Adipocyte (in vitro differentiated cells): ENCODE data around the gene POU3F2.

Experiments
- DNase-seq: peaks from one replicate; pipeline ENCODE4 v3.0.0-alpha.2; 2015; ENCODE audit warnings: low read depth
- H3K27me3 ChIP-seq: replicated peaks from 2 replicates; pipeline ENCODE4 v1.7.0; 2013; ENCODE audit warnings: mild to moderate bottlenecking, low read length, moderate library complexity; ENCODE audit not compliant: control insufficient read depth, insufficient read depth
- H3K36me3 ChIP-seq: 2 replicates; pipeline ENCODE4 v1.7.0; 2013; ENCODE audit warnings: low read length, mild to moderate bottlenecking, moderate library complexity; ENCODE audit not compliant: control insufficient read depth, insufficient read depth, severe bottlenecking
- H3K4me1 ChIP-seq: 2 replicates; pipeline ENCODE4 v1.7.0; 2013; ENCODE audit warnings: mild to moderate bottlenecking, low read length, moderate library complexity; ENCODE audit not compliant: control insufficient read depth, insufficient read depth
- H3K4me3 ChIP-seq: 2 replicates; pipeline ENCODE4 v1.7.0; 2013; ENCODE audit warnings: mild to moderate bottlenecking, low read length, moderate library complexity
- H3K9ac ChIP-seq: 2 replicates; pipeline ENCODE4 v1.7.0; 2013; ENCODE audit warnings: mild to moderate bottlenecking, low read length, moderate library complexity
- H3K9me3 ChIP-seq: 2 replicates; pipeline ENCODE4 v1.7.0; 2013; ENCODE audit warnings: mild to moderate bottlenecking, low read length, moderate library complexity; ENCODE audit not compliant: control insufficient read depth

POU3F2 gene

DNA sequence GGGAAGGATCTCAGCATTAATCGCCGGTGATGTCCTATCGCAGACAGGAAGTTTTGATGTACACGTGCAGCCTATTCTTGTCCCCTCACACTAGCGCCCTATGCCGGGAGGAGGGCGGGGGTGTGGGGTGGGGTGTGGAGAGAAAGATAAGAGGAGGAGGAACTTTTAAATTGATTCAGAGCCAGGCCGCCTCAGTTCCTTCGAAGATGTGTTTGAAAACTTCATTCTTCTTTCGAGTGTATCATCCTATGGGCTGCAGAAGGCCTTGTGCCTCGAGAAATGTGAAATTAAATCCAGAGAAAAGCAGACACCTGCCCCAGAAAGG, 2.5 kb upstream of the POU3F2 start:
- Histone ChIP-seq H3K27me3 (peaks cover 68% of the 10 kb centered on the region), H3K36me3 (no peaks in the 10 kb centered on the region), H3K9ac (no peak overlapping the region), H3K4me3 (peak overlapping the region; percentile 73), H3K9me3 (no peaks in the 10 kb centered on the region), H3K4me1 (peaks cover 20% of the 10 kb centered on the region)
- no peak for DNase-seq

DNA sequence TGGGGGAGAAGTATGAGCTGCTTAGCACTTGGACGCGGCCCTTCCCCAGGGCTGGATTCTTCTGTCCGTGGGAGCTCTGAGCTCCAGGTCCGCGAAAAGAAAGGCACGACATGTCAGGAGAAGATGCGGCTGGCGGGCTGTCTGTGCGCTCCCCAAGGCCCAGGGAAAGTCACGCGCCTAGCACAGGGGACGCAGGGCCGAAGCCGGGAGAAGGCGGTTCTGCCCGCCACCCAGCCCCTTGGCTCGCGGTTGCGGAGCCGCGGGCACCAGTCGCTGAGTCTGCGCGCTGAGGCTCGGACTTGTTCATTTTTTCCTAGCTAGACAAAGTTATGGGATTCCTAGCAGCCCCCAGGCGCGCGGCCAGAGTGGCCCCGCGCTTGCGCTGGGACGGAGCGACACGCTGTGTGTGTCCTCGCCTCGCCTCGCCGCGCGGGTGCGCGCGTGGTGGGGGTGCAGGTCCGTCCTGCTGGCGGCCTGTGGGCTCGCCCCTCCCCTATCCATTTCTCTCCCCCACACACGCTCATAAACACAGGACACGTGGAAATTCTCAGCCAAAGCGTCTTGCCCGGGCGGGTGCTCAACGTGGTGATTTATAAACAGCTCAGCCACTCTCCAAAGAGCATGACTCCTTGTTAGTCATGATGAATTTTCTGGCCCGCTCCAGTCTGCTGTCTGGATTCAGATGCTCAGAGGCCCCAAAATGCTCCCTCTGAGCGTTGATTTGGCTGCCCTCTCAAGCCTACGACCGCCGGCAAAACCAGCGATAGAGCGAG, 1.9 kb upstream of the POU3F2 start:
- DNase-seq: peak; percentile 54
- Histone ChIP-seq H3K36me3 (no peaks in the 10 kb centered on the region), H3K9ac (no peak overlapping the region), H3K4me3 (peak overlapping the region; percentile 73), H3K27me3 (peaks cover 68% of the 10 kb centered on the region), H3K9me3 (no peaks in the 10 kb centered on the region), H3K4me1 (peaks cover 20% of the 10 kb centered on the region)

DNA sequence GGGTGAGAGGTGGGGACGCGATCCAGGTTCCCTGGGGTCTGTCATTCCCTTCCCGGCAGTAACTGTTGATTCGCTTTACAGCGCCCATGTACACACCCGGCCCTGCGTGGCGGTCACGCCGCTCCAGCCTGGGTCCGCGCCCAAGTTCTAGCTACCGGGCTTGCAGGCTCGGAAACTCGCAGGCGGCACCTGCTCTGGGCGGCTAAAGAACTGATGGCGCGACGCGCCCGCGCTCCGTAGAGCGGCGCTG, 1.4 kb upstream of the POU3F2 start:
- no peaks in the 10 kb centered on the region for H3K9me3 ChIP-seq
- H3K4me1 ChIP-seq: peaks cover 20% of the 10 kb centered on the region
- H3K9ac ChIP-seq: no peak overlapping the region
- peaks cover 70% of the 10 kb centered on the region for H3K27me3 ChIP-seq
- peak overlapping the region; percentile 73 for H3K4me3 ChIP-seq
- no peaks in the 10 kb centered on the region for H3K36me3 ChIP-seq
- peak; percentile 38 for DNase-seq

DNA sequence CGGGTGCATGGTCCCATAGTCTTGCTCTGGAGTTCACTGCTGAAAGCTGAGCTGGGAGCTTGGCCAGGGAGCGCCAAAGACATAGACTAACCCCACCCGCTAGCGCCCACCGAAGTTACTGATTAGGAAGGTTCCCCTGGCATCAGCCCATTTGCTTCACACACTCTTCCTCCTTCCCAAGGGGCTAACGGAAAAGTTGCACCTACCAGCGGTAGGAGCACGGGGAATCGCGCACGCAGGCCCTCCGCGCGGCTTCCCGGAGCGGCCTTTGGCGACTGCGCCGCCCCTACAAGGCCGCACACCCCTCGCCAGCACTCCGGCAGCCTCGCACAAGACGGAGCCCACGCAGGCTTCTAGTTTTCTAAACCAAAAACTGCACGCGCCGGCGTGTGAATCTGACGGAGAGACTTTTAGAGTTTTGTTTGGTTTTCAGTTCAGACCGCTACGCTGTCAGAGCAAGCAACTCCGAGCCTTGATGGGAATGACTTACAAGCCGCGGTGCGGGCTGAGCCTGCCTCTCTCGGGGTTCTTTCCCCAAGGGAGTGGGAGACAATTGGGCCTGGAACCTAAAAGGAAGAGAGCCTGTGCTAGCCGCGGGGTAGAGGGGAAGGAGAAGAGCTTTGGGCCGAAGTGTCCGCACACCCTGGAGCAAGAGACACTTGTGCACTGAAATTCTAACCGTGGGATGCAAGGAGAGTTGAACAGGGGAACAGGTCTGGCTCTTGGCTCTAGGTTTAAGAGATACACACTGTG, 891 bp upstream of the POU3F2 start:
- H3K4me1 ChIP-seq: peaks cover 20% of the 10 kb centered on the region
- no peaks in the 10 kb centered on the region for H3K36me3 ChIP-seq
- no peaks in the 10 kb centered on the region for H3K9me3 ChIP-seq
- peak overlapping the region; percentile 73 for H3K4me3 ChIP-seq
- peak; percentile 42 for DNase-seq
- peaks cover 70% of the 10 kb centered on the region for H3K27me3 ChIP-seq
- H3K9ac ChIP-seq: no peak overlapping the region

DNA sequence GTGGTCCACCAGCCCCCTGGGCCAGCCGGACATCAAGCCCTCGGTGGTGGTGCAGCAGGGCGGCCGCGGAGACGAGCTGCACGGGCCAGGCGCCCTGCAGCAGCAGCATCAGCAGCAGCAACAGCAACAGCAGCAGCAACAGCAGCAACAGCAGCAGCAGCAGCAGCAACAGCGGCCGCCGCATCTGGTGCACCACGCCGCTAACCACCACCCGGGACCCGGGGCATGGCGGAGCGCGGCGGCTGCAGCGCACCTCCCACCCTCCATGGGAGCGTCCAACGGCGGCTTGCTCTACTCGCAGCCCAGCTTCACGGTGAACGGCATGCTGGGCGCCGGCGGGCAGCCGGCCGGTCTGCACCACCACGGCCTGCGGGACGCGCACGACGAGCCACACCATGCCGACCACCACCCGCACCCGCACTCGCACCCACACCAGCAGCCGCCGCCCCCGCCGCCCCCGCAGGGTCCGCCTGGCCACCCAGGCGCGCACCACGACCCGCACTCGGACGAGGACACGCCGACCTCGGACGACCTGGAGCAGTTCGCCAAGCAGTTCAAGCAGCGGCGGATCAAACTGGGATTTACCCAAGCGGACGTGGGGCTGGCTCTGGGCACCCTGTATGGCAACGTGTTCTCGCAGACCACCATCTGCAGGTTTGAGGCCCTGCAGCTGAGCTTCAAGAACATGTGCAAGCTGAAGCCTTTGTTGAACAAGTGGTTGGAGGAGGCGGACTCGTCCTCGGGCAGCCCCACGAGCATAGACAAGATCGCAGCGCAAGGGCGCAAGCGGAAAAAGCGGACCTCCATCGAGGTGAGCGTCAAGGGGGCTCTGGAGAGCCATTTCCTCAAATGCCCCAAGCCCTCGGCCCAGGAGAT, 1.0 kb downstream of the POU3F2 start:
- Histone ChIP-seq H3K9ac (no peak overlapping the region), H3K4me1 (peaks cover 20% of the 10 kb centered on the region), H3K27me3 (peaks cover 72% of the 10 kb centered on the region), H3K9me3 (no peaks in the 10 kb centered on the region), H3K36me3 (no peaks in the 10 kb centered on the region), H3K4me3 (no peak overlapping the region)
- no peak for DNase-seq

DNA sequence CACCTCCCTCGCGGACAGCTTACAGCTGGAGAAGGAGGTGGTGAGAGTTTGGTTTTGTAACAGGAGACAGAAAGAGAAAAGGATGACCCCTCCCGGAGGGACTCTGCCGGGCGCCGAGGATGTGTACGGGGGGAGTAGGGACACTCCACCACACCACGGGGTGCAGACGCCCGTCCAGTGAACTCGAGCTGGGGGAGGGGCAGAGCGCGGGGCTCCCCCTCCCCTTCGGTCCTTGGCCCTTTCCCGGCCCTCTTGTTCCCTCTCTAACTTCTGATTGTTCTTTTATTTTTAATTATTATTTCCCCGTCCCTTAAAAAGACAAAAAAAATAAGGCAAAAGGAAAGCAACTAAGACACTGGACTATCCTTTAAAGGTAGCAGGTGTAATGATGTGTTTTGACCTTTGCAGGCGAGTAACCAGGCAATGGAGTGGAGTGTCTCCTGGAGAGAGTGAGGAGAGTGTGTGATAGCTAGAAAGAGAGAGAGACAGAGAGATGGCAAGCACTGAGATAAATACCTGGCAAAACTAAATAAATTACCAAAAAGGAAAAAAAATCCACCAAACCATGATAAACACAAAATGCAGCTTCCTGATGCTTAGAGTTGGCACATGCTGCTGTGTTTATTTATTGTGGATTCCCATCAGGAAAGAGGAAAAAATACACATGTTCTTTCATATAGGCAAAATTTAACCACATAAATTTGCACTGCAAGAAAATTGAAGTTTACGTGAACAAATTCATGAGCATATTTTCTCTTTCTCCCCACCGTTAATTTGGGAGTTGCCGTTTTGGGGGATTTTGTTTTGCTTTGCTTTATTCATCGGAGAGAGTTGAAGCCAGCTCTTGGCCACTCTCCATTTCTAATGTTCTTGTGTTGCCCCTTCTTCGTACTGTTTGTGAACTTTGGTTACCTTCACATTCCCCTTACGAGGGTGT, 1.9 kb downstream of the POU3F2 start:
- DNase-seq: no peak
- H3K27me3 ChIP-seq: peaks cover 72% of the 10 kb centered on the region

DNA sequence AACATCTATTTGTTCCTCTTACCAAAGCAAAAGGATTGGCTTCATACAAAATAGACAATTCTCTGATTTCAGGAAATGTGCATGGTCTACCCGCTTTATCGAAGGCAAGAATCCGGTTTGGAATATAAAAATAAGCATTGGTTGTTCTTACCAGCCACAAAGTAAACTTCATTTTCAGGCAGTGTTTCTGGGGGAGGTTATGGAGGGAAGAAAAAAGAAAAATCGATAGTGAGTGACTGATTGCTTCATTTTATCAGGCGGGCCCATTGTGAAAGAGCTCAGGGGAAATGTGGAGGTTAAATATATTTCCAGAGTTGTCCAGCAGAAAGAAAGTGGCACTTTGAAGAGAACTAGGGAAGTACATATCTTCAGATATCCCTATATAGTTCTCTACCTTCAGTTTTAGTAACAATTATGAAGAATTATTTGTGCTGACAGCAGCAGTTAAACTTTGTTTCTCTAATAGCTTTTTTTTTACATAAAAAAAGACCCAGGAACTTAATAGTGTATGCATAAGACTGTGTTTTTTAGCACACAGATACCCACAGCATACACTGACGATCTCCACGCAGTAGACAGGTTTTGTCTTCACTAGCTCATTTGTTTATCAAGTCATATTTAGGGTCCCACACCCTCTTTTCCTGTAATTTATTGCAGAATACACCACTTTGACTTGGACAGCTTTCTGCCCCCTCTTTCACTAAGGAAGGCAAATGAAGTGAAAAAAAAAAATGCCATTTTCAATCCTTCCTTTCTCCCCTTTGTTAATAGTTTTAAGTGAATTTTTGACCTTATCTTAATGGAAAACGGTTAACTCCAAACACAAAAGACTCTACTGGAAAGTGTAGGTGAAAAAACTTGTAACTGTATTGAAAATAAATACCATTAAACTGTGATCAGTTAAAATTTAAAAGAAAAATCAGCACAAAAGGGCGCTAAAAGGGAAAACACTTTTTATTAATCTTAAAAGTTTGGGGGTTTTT, 2.9 kb downstream of the POU3F2 start:
- Histone ChIP-seq H3K9me3 (no peaks in the 10 kb centered on the region), H3K27me3 (peaks cover 72% of the 10 kb centered on the region), H3K9ac (no peak overlapping the region), H3K36me3 (no peaks in the 10 kb centered on the region), H3K4me1 (peaks cover 17% of the 10 kb centered on the region), H3K4me3 (no peak overlapping the region)
- DNase-seq: no peak

More for the DNA sequence above, 1.9 kb downstream of the POU3F2 start:
- Histone ChIP-seq H3K9ac (no peak overlapping the region), H3K4me1 (peaks cover 20% of the 10 kb centered on the region), H3K36me3 (no peaks in the 10 kb centered on the region), H3K4me3 (no peak overlapping the region), H3K9me3 (no peaks in the 10 kb centered on the region)

DNA sequence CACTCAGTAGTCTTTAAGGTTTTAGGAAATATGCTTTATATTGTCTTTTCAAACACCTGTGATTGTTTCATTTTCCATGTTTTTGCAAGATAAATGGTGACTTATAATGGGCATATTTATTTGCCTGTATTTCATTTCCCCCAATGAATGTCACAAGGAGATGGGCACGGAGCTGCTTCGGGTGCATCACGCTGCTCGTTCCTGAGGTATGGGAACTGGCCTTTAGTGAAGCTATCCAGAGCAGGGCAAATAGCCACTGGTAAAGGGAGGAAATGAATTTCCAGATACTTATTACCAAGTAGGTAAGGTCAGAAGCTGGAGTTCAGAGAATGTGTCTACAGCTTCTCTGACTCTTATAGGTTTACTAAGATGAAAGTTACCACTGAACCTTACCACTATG, 3.7 kb downstream of the POU3F2 start:
- Histone ChIP-seq H3K27me3 (peaks cover 73% of the 10 kb centered on the region), H3K9me3 (no peaks in the 10 kb centered on the region), H3K9ac (no peak overlapping the region), H3K4me3 (no peak overlapping the region), H3K4me1 (peaks cover 9% of the 10 kb centered on the region), H3K36me3 (no peaks in the 10 kb centered on the region)
- DNase-seq: no peak

DNA sequence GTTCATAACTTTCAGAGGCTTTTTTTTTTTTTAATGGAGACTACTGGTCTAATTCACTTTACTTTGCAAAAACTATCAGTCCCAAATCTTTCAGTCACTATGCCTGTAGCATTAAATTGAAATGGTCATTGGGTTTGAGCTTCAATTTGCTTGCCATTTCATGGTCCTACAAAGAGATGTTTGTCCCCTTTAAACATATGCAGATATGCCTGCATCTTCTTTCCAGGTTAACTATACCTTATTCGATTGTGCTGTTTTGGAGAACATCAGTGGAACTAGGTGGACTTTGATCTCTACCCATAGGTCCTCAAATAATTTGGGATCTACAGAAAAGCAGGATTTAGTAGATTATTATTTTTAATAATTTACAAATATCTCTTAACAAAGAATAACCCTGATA, 4.6 kb downstream of the POU3F2 start:
- Histone ChIP-seq H3K27me3 (peaks cover 82% of the 10 kb centered on the region), H3K4me3 (no peak overlapping the region), H3K9me3 (no peaks in the 10 kb centered on the region), H3K9ac (no peak overlapping the region), H3K4me1 (peaks cover under 1% of the 10 kb centered on the region), H3K36me3 (no peaks in the 10 kb centered on the region)
- DNase-seq: no peak

DNA sequence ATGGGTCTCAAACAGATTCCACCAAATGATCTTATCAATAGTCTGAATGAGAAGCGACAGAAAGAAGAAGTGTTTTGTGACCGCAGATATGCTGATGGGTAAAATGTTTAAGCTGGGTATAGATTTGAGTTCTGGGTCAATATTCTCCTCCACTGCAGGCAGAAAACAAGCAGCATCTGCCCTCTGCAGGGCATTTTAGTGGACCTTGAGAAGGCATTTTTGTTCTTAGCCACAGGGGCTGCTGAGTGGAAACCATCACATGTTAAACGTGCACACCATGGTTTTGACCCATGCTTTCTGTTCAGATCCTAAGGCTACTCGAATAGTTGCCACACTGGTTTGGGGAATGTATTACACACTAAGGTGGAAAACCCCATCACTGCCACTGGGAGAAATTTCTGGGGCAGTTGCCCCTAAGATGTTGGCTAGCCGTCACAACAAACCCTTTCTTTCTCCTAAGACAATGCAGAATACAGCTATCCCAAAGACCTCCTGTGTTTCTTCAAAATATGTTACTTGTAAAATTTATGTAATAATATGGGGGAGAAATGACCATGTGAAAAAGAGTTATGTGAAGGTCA, 5.5 kb downstream of the POU3F2 start:
- Histone ChIP-seq H3K36me3 (no peaks in the 10 kb centered on the region), H3K27me3 (peaks cover 91% of the 10 kb centered on the region), H3K4me3 (no peak overlapping the region), H3K4me1 (no peaks in the 10 kb centered on the region), H3K9me3 (no peaks in the 10 kb centered on the region), H3K9ac (no peak overlapping the region)
- DNase-seq: no peak
